GM19328 (cell line): Measurements from ENCODE around the gene PIEZO1.

Experiments used
- ATAC-seq: cut with Tn5 transposase; IDR thresholded peaks from one replicate; pipeline ENCODE4 v1.9.1; 2021; ENCODE audit warnings: mild to moderate bottlenecking, moderate library complexity; ENCODE audit not compliant: unreplicated experiment

Gene PIEZO1

GRCh38 chr16:88694221-88695087 lies 90.6 kb downstream of the PIEZO1 start:
- ATAC-seq = no peak

GRCh38 chr16:88693420-88694177 lies 91.4 kb downstream of the PIEZO1 start:
- ATAC-seq = no peak

GRCh38 chr16:88692861-88693260 lies 92.2 kb downstream of the PIEZO1 start:
- ATAC-seq = no peak

GRCh38 chr16:88691924-88692560 lies 93.0 kb downstream of the PIEZO1 start:
- ATAC-seq = no peak

- ATAC-seq = no peak
Measured at GRCh38 chr16:88691129-88691813, 93.7 kb downstream of the PIEZO1 start.

GRCh38 chr16:88690341-88691128 lies 94.5 kb downstream of the PIEZO1 start:
- no peak for ATAC-seq

- ATAC-seq = no peak
Measured at GRCh38 chr16:88688013-88688778, 96.8 kb downstream of the PIEZO1 start.

- no peak for ATAC-seq
Measured at GRCh38 chr16:88687676-88688012, 97.4 kb downstream of the PIEZO1 start.

GRCh38 chr16:88687254-88687576 lies 97.8 kb downstream of the PIEZO1 start:
- ATAC-seq = no peak

- ATAC-seq = peak; percentile 67
Measured at GRCh38 chr16:88686439-88687253, 98.4 kb downstream of the PIEZO1 start, which contains the start of gene SNAI3. TSS of gene SNAI3 (minus strand) at chr16:88686507. CDS start at chr16:88686406, 101 bp downstream.

GRCh38 chr16:88686062-88686438 lies 99.0 kb downstream of the PIEZO1 start:
- ATAC-seq = peak; percentile 9

GRCh38 chr16:88685156-88686061 lies 99.6 kb downstream of the PIEZO1 start:
- ATAC-seq = no peak

- no peak for ATAC-seq
Measured at GRCh38 chr16:88684569-88685155, 100.4 kb downstream of the PIEZO1 start.

- peak; percentile 42 for ATAC-seq
Measured at GRCh38 chr16:88681709-88682451, 103.1 kb downstream of the PIEZO1 start.

- no peak for ATAC-seq
Measured at GRCh38 chr16:88681084-88681680, 103.8 kb downstream of the PIEZO1 start.

- no peak for ATAC-seq
Measured at GRCh38 chr16:88680554-88681083, 104.4 kb downstream of the PIEZO1 start.
